Nephron (organoid): ENCODE data around the gene TTC12.
A peak's percentile ranks its signal among the peaks of the same experiment; 100 is the strongest.

Experiments
- H3K27ac Mint-ChIP-seq, 3 experiments: 2 replicates each; pipeline ENCODE4 v1.8.0; 2020; ENCODE audit warnings: mixed read lengths in 3 of 3, mild to moderate bottlenecking in 2 of 3, moderate library complexity in 1 of 3
- H3K27me3 Mint-ChIP-seq: 2 replicates; pipeline ENCODE4 v1.8.0; 2021; ENCODE audit warnings: low read depth, mild to moderate bottlenecking, moderate library complexity, mixed read lengths
- H3K36me3 Mint-ChIP-seq: 2 replicates; pipeline ENCODE4 v1.8.0; 2020; ENCODE audit warnings: low read depth, mixed read lengths
- H3K4me1 Mint-ChIP-seq: 2 replicates; pipeline ENCODE4 v1.8.0; 2020; ENCODE audit warnings: mixed read lengths
- H3K4me3 Mint-ChIP-seq, 3 experiments: 2 replicates each; pipeline ENCODE4 v1.8.0; 2020; ENCODE audit warnings: mild to moderate bottlenecking in 3 of 3, mixed read lengths in 3 of 3, moderate library complexity in 2 of 3
- H3K9me3 Mint-ChIP-seq: 2 replicates; pipeline ENCODE4 v1.8.0; 2020; ENCODE audit warnings: mixed read lengths
- CTCF ChIP-seq, 3 experiments: fragments of 200-600 bp; sonication (generic); IDR thresholded peaks; one replicate each; pipeline ENCODE4 v1.5.0; 2021; ENCODE audit warnings: antibody characterized with exemption in 3 of 3; ENCODE audit not compliant: unreplicated experiment in 3 of 3

The TTC12 gene

GRCh38 chr11:113314389-113315301 lies at the start of gene TTC12:
Gene TTC12, plus strand, starts transcription at chr11:113314583. Its CDS starts 1,675 bp downstream, at chr11:113316258.
- Mint-ChIP-seq H3K4me1 (peaks cover 25% of the 10 kb centered on the region), H3K36me3 (peaks cover 31% of the 10 kb centered on the region), H3K27ac (peak within 1 kb of the TSS; percentile 78 to 86 (median 86)), H3K27me3 (peaks cover 5% of the 10 kb centered on the region), H3K4me3 (peak within 1 kb of the TSS; percentile 85 to 89 (median 88)), H3K9me3 (peaks cover 11% of the 10 kb centered on the region)
- no peak for TF ChIP-seq CTCF (IDR thresholded peaks at IDR 0.05; ENCODE audit: unreplicated experiment in 3 of 3)

- TF ChIP-seq CTCF (IDR thresholded peaks at IDR 0.05; ENCODE audit: unreplicated experiment in 3 of 3): no peak
- Mint-ChIP-seq H3K27me3 (no peaks in the 10 kb centered on the region), H3K4me1 (no peaks in the 10 kb centered on the region), H3K36me3 (peaks cover 49% of the 10 kb centered on the region), H3K9me3 (no peaks in the 10 kb centered on the region), H3K27ac (no peak overlapping the region), H3K4me3 (no peak overlapping the region)
These were observed 49.0 kb upstream of the TTC12 start for GRCh38 chr11:113265362-113265761.

GRCh38 chr11:113267493-113267892 lies 46.9 kb upstream of the TTC12 start:
- no peak for TF ChIP-seq CTCF (IDR thresholded peaks at IDR 0.05; ENCODE audit: unreplicated experiment in 3 of 3)
- H3K27ac Mint-ChIP-seq: no peak overlapping the region
- H3K9me3 Mint-ChIP-seq: no peaks in the 10 kb centered on the region
- H3K4me3 Mint-ChIP-seq: no peak overlapping the region
- H3K27me3 Mint-ChIP-seq: no peaks in the 10 kb centered on the region
- no peaks in the 10 kb centered on the region for H3K4me1 Mint-ChIP-seq
- H3K36me3 Mint-ChIP-seq: peaks cover 41% of the 10 kb centered on the region

GRCh38 chr11:113269096-113269495 lies 45.3 kb upstream of the TTC12 start:
- Mint-ChIP-seq H3K36me3 (peaks cover 36% of the 10 kb centered on the region), H3K9me3 (no peaks in the 10 kb centered on the region), H3K27ac (no peak overlapping the region), H3K27me3 (no peaks in the 10 kb centered on the region), H3K4me1 (no peaks in the 10 kb centered on the region), H3K4me3 (no peak overlapping the region)
- TF ChIP-seq CTCF (IDR thresholded peaks at IDR 0.05; ENCODE audit: unreplicated experiment in 3 of 3): no peak

- Mint-ChIP-seq H3K27ac (no peak overlapping the region), H3K4me3 (no peak overlapping the region), H3K27me3 (no peaks in the 10 kb centered on the region), H3K9me3 (no peaks in the 10 kb centered on the region), H3K4me1 (no peaks in the 10 kb centered on the region), H3K36me3 (peaks cover 36% of the 10 kb centered on the region)
- TF ChIP-seq CTCF (IDR thresholded peaks at IDR 0.05; ENCODE audit: unreplicated experiment in 3 of 3): no peak
These were observed 44.7 kb upstream of the TTC12 start for GRCh38 chr11:113269636-113270035.

GRCh38 chr11:113270080-113270479 lies 44.3 kb upstream of the TTC12 start:
- Mint-ChIP-seq H3K27me3 (no peaks in the 10 kb centered on the region), H3K36me3 (peaks cover 38% of the 10 kb centered on the region)

More at GRCh38 chr11:113270080-113270479, 44.3 kb upstream of the TTC12 start:
- no peak overlapping the region for H3K27ac Mint-ChIP-seq
- H3K4me3 Mint-ChIP-seq: no peak overlapping the region
- H3K9me3 Mint-ChIP-seq: no peaks in the 10 kb centered on the region
- H3K4me1 Mint-ChIP-seq: no peaks in the 10 kb centered on the region
- no peak for TF ChIP-seq CTCF (IDR thresholded peaks at IDR 0.05; ENCODE audit: unreplicated experiment in 3 of 3)
